Activated CD8-positive, alpha-beta memory T cell treated with anti-CD3 and anti-CD28 coated beads for 4 hours (primary cell): ENCODE results near the gene IRF7.

ENCODE experiments used
- DNase-seq, 2 donors: peaks; one replicate each; pipeline ENCODE4 v3.0.0-alpha.2; 2020; ENCODE audit warnings: low read depth in 2 of 2

The IRF7 gene

GRCh38 chr11:563812-564578 is 51.8 kb downstream of the IRF7 start:
- no peak for DNase-seq

- DNase-seq: no peak
Observed at GRCh38 chr11:563066-563811, 52.5 kb downstream of the IRF7 start.
